NCI-H1048 (cell line): ENCODE results near the gene DOK5.

Experiments used
- DNase-seq: peaks from one replicate; lab custom pipeline; 2025; lab: John Stamatoyannopoulos, UW

DOK5 gene

DNA sequence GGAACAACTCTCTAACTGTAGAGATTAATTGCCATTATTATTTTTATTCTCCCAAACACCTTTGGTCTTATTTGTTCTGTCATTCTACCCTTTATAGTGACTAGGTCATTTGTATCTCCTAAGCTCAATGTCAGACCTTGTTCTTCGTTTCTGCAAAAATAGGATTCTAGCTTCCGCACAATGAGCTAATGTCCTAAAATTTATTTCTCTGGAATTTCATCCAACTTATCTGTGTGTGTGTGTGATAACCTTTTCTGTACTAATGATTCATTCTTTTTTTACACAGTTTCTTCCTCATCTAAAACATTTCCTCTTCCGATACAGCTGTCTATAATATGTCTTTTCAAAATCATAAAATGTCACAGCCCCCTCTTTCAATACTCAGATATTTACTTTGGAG is 84.5 kb downstream of the DOK5 start:
- no peak for DNase-seq

DNA sequence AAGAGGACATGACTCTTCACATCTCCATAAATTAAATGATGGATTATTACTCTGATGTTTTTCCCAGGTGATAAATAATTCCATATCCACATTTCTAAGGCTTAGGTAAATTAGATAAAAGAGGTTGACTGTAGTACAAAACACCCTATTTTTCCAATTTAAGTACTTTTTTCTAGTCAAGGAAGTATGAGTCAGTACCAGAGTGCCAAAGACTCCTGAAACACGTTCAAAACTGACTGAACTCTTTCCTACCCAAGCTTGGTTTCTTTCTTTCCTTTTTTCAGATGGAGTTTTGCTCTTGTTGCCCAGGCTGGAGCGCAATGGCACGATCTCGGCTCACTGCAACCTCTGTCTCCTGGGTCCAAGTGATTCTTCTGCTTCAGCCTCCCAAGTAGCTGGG is 85.0 kb downstream of the DOK5 start:
- no peak for DNase-seq

DNA sequence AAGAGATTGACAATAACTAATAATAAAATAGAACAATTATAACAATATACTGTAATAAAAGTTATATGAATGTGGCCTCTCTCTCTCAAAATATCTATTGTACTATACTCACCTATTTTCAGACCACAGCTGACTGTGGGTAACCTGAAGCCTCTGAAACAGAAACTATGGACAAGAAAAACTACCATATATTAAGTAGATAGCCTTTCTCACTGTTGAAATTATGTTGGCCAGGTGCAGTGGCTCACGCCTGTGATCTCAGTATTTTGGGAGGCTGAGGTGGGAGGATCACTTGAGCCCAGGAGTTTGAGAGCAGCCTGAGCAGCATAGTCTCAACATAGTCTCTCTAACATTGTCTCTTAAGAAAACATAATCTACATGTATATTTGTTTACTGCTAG is 89.9 kb downstream of the DOK5 start:
- DNase-seq, result no peak

DNA sequence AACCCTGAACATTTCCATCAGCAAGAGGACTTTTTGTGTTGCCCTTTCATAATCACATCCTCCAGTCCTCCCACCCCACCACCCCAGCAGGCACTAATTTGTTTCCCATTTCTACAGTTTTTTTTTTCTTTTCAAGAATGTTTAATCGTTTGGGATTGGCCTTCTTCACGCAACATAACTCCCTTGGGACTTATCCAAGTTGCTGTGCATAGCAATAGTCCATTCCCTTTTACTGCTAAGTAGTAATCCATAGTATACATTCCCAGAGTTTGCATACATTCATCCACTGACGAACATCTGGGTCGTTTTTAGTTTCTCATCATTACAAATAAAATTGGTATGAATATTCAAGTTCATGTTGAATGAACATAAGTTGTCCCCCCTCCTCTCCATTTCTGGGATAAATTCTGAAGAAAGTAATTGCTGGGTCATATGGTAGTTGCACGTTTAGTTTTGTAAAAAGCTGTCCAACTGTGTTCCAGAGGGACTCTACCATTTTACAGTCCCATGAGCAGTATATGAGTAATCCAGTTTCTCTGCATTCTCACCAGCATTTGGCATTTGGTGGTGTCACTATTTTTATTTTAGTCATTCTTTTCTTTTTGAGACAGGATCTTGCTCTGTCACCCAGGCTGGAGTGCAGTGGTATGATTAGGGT is 90.8 kb downstream of the DOK5 start:
- no peak for DNase-seq

DNA sequence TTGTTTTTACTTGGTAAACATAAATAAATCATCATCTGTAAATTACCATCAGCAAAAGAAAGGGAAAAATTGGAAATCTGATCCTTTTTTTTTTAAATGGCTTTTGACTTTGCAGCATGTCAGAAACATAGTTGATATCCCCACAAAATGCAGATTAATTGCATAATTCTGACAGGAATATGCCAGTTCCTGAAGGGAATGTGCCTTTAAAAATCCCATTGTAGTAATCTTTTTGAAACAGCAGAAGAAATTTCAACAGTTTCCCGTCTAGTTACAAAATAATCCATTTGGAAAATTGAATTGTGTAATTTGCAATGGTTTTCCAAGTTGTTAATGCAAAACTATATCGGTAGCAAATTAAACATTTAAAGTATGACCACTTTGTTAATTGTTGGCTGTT is 95.2 kb downstream of the DOK5 start:
- no peak for DNase-seq

DNA sequence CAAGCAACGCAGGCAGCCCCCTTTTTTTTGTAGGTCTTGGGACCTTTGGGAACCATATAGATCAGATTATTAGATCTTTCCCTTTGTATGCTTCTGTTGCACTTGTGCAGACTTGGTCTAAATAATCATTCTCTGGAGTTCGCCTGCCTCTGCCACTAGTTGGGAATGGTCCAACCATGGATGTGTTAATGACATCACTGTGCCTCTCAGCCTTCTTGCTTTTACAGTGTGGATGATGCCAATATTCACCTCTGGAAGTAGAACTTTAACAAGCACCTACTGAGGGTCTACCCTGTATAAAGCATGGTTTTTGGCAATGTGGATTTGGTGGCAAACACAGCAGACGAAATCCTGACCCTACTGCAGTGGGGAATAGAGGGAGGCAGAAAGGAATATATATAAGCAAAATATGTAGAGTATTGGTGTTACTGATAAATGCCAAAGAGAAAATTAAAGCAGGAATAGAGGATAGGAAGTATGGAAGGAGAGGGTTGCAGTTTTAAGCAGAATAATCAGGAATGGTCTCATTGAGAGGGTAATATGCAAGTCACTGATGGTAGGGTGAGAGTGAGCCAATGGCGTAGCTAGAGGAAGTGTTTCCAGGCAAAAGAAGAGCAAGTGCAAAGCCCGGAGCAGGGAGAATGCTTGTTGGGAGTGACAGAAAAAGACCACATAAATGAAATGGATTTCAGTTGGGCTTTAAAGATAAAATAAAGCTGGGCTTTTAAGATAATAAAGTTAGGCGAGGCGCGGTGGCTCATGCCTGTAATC is 97.5 kb downstream of the DOK5 start:
- no peak for DNase-seq

DNA sequence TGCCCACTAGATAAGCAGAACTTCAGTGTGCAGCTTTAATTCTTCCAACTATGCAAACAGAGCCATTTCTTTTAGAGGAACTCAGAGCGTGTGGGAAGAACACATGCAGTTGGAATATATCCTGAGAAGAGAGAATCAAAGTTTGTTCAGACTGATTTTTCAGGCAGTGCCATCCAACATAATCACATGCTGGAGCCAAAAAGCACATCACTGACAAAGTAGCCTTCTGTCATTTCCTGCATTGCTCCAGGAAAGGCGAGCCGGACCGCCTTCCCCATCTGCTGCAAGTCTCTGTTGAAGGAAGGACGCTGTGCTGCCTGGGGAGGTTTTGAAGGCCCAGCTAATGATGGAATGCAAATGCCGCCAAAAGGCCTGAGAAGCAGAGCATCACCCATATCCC is 98.4 kb downstream of the DOK5 start:
- no peak for DNase-seq

DNA sequence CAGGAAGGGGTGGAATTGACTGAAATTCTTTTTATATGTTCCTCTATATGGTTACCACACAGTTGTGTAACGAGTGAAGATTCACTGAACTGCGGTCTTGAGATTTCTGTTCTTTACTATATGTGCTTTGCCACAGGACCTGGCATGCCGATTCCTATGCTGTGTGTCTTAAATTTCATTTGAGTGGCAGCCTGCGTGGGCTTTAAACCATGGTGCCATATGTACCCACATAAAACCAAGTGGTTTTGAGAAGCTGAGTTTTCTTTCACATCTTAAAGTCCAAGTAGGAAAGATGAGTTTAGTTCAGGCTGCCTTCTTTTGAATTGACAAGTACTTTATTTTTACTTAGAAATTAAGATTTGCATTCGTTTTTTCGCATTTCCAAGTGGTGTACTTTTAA is 101.1 kb downstream of the DOK5 start:
- no peak for DNase-seq

DNA sequence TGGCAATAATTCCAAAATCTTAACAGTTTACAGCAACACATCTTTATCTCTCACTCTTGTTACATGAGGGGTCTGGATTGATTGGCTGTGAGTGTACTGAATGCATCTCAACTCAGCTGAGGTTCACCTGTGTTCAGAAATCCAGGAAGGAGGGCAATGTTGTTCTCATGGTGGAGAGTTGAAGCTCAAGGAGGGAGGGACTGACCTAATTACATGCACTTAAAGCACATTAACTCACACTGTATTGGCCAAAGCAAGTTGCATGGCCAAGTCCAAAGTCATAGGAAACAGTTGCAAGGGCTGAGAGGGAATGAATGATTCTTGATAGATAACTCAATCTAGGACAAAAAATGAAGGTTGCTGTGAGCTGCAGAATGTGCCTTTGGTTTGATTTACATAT is 102.2 kb downstream of the DOK5 start:
- no peak for DNase-seq

DNA sequence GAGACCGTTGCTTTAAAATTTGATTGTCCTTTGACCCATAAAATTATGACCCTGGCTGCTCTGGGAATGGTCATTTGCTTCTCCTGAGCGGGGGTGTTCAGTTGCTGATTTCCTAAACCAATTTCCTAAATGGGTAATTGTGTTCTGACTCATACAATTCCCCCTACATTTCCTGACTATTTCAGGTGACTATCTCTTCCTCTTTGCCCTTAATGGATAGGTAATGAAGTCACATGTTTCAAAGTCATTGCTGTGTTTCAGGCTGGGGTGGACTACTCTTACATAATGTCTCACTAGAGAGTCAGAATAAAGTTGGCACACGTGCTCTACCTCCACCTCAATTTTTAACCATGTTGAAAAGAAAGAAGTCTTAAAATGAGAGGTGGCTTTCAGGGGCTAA is 109.8 kb downstream of the DOK5 start:
- no peak for DNase-seq

DNA sequence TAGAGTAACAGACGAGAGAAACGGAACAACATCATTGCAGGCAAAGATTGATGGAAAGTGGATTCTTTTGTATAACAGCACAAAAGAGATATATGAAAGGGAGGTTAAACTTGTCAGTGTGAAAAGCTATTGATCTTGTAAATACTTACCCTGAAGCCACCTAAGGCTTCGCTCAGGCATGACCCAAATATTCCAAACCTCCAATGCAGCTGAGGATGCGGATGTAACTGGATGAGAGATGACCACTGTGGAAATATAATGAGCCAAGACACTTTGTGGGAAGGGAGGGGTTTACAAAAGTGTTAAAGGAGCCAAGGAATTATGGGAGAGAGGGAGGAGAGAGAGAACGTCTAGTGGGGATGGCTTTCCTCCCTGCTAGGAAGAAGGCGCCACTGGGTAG is 112.0 kb downstream of the DOK5 start:
- no peak for DNase-seq

DNA sequence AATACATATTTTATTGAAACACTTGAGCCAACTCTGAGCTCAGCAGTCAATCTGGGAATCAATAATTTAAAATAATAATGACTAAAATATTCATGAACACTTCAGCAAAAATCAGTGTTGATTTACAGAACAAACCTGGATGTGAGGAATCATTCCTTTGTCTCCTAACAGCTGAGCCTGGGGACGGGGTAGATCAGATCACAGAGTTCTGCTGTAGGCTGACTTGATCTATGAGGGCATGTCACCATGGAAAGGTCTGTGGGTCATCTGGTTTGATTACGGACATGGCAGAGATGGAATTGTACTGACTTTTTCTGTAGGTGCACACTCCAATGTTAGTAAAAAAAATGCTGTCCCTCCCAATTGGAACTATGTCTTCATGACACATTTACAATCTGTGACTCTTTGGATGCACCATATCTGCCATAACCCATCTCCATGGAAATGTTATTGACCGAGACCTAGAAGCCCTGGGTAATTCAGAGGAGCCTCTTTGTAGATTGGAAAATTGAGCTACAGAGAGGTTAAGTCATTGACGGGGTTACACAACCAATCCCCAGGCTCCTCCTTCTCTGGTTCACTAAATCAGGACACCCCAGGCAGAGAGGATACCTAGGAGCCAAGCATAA is 114.1 kb downstream of the DOK5 start:
- no peak for DNase-seq

DNA sequence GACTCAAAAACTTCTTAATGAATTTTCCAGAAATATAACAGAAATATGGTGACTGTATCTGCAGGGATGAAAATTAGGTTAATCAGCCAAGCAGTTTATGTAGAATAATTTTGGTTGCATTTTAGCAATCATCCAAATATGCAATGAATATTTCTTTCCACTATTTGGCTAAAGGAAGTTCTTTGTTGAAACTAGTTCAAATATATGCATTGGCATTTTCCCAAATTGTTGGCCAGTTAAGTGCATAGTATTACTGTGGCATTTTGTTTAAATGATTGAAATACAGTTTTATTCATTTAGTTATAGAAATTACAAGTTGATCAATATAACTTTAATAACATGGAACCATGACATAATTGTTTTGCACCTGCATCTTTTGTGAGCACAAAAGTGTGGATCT is 115.5 kb downstream of the DOK5 start:
- no peak for DNase-seq

DNA sequence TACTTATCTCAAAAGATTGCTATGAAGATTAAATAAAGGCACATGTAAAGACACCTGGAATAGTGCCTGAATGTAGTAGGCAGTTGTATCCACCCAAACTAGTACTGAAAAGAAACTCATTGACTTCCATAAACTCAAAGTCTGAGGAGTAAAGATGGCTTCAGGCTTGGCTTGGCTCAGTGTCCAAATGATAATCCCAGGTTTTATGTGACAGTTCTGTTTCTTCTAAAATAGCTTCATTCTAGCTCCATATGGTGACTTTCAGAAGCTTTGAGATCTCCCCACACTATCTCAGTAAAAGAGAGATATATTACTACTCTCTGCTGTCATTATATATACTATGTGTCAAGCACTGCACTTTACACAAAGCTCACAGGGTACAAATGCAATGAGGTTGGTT is 121.3 kb downstream of the DOK5 start:
- DNase-seq, result no peak

DNA sequence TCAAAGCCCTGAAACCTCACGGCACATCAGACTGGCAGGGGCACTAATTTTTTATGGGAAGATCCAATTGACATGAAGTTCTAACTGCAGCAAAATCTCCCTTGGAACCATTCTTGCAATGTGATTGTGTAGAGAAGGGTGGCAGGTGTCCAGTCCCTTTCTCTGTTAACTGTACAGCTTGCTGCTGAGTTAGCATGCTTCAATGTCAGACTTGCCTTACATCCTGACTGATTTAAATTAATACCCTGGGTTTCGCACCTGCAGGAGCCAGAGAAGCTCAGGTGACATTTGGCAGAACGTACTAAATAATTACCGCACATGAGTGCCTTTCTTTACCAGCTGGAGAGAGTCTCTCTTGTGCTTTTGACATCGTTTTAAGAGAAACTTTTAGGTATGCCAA is 123.0 kb downstream of the DOK5 start:
- DNase-seq, result no peak

DNA sequence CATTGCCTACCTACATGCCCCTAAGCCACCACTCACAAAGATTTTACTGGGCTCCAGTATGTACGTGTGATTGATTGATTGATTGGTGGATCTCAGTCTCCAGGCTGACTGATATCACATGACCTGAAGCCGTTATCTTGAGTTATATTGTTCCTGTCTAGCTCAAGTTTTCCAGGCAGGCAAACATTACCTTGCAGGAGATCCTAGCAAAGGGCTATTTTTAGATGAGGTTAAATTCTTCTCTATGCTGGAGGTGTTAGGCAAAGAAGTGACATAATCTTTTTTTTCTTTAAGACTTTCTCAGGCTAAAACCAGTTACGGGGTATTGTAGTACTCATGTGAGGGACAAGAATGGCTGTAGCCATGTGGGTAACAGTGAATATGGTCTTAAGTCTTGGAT is 125.2 kb downstream of the DOK5 start:
- DNase-seq, result no peak

DNA sequence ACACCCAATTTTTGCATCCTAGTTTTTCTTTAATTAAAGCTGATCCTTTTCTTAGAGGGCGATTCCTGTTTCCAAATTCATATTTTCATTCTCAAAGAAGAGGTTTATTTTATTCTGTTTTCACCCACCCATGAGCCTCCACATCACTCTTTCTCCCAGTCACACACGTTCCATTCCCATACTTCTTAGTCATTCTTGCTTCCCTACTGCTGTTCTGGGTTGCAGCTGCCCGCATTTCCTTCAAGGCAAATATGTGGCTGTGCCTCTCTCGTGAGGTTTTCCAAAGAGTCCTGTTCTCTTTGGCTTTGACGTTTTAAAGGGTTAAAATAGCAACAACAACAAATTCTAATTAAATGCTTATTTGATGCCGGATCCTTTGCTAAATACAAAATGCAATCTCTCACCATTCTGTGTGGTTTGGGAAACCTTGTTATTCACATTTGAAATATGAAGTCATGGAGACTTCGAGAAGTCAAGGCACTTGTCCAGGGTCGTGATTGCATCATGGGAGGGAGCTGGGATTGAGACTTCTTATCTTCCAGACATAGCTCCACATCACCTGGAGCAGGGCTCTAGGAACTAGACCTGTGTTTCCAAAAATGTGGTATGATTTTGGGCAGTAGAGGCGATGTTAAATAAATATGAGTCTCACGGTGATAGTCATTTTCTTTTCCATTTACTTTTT is 126.6 kb downstream of the DOK5 start:
- no peak for DNase-seq

DNA sequence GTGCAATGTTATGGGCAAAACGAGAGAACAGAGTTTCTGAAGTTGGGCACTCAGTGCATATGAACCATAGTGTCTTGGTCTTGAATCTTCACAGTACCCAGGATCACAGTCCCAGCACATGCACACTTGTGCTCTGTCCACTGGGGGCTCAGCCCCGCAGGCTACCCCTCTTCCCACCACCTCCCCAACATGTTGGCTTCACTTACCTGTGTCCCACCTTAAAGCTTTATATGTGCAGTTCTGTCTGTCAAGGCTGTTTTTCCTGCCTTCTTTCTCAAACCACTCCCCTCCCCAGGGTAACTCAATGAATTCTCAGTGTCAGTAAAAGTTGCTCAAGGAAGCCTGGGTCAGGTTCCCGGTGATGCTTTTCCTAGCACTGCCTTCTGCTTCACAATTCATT is 129.9 kb downstream of the DOK5 start:
- no peak for DNase-seq

DNA sequence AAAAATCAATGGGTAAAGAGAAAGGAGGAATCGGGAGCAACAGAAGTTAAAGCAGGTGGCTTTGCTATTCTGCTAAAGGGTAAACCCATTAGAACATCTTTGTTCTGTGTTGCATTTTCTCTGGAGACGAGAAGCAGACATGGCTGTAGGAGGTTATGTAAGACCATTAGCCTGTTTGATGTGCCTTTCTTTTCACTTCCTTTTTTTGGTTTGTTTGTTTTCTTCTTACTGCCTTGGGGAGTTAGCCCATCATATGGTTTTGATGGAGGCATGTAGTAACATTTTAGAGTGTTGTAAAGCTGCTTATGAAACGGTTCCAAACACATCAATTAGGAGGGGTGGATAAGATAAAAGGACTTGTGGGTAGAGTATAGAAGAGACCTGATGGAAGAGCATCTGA is 131.0 kb downstream of the DOK5 start:
- DNase-seq, result no peak

DNA sequence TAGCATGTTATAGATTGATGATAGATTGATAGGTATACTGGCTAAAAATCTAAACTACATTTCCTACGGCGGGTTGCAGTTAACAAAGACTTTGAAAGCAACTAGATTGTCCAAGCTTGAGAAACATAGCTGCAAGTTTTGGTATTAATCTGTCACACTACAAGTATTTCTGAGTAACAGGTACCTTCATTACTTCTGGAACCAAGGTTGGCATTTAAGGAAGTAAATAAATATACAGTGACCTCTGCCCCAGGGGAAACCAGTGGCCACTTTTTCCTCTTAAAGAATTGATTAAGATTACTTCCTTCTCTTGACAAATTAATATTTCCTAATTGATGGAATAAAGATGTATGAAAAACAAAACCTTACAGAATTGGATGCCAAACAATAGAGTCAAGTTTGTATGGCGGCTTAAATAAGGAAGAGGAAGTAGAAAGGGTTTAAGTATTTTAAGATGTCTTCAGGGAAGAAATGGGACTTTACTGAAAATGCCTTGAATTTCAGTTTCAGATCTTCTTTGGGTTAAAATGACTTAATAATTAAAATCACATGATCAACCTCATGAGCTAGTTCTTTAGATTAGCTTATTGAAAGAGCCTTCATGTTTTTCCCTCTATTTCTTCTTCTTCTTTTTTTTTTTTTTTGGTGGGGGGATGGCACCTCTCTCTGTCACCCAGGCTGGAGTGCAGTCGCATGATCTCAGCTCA is 132.8 kb downstream of the DOK5 start:
- no peak for DNase-seq

DNA sequence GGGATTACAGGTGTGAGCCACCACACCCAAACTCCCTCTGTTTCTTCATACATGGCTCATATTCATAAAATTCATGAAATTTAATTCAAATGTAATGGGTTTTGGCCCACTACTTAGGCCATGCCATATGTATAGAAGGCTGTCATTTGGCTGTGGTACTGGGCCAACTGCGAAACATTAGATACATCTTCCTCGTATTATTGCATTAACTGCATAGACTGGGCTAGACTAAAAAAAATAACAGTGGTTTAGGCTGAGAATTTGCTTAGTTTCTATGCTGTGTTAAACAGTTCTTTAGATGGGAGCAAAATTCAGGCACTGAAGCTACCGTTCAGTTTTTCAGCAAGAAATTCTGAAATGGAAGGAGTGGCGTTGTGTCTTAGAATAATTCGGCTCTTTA is 133.6 kb downstream of the DOK5 start:
- no peak for DNase-seq

DNA sequence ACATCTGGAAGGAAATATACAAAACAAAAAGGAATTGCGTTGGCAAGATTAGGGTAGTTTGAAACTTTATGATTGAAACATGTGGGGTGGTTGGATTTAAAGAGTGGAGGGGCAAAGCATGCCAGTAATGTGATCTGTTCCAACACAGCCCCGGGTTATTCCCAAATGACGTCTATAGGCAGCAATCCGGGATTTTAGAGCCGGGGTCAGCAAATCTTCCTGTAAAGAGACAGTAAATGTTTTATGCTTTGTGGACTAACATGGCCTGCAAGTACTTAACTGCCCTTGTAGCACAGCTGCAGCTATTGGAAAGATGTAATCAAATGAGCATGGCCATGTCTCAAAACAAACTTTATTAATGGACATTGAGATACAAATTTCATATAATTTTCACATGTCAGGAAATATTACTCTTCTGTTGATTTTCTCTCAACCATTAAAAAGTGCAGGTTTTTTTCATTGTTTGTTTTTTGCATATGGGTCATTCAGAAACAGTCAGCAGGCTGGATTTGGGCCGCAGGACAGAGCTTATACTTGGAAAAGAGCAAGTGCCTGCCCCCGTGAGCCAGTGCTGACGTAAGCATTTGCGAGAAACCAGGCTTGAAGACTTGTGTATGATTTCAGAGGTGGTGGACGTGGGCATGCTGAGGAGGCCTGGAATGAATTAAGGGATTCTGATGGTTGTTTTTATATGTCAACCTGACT is 136.5 kb downstream of the DOK5 start:
- DNase-seq, result no peak
